NOMO-1 treated with DMSO at 0.1 percent for 48 hours (cell line): ENCODE measurements around the gene REXO2.
A peak's percentile ranks its signal among the peaks of the same experiment; 100 is the strongest.

Experiments used
- DNase-seq: peaks from one replicate; lab custom pipeline; 2025; ENCODE audit not compliant: unreplicated experiment; lab: John Stamatoyannopoulos, UW

The REXO2 gene

GRCh38 chr11:114439229-114440120 is at the start of gene REXO2:
Gene REXO2 (plus strand): TSS chr11:114439467. CDS start chr11:114439529, 62 bp downstream.
- DNase-seq = peak; percentile 93

- no peak for DNase-seq
Observed at GRCh38 chr11:114392735-114393667, 46.3 kb upstream of the REXO2 start.

GRCh38 chr11:114395736-114396135 is 43.5 kb upstream of the REXO2 start:
- no peak for DNase-seq

DNA sequence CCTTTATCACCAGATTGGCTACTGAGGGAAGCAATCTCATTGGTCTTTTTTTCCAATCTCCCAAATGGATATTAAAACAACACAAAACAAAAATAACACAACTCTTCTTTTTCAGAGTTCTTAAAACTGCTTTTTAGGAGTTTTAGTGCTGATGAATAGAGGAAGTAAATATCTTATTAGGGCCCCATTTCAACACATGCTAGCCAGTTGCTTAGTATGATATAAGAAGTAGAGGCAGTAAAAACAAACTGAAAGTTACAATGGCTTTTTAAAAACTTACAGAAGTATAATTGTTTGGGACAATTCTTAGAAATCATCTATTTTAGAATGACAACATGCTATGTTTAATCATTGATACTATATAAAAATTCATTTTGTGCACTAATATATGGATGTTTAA is 42.4 kb upstream of the REXO2 start:
- peak; percentile 60 for DNase-seq

DNA sequence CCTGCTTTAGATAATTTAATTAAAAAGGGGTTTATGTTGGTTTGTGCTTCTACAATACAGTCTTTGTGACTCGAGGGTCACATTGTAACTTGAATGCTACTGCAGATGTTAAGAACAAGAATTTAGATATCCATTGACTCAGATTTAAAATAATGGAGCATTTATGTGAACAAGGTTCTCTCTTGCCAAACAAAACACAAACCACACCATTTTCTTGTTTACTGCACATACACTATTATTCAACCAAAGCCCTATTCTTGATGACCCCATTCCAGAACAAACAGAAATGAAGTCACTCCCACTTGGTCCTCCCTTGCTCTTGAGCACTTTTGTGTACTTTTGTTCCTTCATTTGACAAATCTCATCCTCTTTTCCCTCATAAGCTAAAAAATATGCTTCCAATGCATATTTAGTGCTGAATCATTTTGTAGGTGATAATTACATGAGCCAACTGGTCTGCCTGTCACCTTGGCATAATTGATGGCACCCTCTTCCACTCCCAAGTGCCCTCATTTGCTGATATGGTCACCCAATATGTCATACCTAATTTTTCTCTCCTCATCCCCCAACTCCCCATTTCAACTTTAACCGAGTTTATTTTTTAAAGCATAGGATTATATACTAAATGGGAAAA is 41.8 kb upstream of the REXO2 start:
- DNase-seq = no peak

- DNase-seq = no peak
Observed at GRCh38 chr11:114398303-114398920, 40.9 kb upstream of the REXO2 start.

DNA sequence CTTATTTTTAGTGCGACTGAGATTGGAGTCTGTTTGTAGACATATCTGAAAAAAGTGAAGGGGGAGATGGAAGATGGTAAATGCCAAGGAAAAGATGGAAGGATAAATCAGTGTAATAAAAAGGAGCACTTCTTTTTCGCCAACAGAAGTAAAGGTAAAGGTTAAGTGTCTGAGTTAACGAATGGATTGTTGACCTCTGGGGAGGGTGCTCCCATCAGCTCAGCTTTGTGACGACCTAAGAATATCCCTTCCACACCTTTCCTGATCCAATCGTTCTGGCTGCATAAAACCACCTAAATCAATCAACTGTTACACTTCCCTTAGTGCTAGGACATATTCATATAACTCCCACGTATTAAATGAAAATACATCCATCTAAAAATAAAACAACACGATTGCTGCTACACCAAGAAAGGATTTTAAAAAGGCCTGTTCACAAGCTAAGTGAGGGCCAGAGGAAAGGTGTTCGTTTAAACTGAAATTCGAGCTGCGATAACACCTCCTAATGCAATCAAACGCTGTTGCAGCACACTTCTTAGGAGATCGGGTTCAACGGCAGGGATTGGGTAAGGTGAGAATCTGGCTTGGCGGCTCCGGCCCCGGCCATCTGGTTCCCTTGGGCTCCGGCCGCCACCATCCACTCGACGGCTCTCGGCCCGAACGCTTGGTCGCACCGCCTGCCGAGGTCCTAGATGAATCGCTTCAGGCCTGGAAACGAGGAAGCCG is 39.6 kb upstream of the REXO2 start:
- DNase-seq = peak; percentile 60

GRCh38 chr11:114400216-114400914 is 38.9 kb upstream of the REXO2 start, which contains the start of the genes C11orf71 and RBM7:
Gene C11orf71 (minus strand): TSS chr11:114400511. CDS start chr11:114400331, 180 bp downstream.
Gene RBM7 (plus strand): TSS chr11:114400666. CDS start chr11:114400672, 6 bp downstream.
- peak; percentile 96 for DNase-seq

DNA sequence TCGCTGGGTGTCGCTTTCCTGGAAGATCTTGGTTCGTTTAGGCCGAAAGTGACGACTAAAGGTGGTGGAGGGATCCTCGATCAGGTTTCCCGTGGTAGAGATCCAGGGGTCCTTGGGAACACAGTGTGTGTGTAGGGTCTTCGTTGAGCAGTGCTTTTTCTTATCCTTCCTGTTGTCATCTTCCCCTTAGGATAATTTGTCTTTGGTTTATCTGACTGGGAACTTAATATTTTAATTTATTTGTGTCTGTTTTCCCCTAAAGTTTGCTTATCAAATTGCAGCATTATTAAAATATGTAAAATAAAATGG is 38.4 kb upstream of the REXO2 start:
- DNase-seq = no peak

GRCh38 chr11:114401311-114401710 is 38.0 kb upstream of the REXO2 start:
- no peak for DNase-seq

- DNase-seq = no peak
Observed at GRCh38 chr11:114412946-114413345, 26.3 kb upstream of the REXO2 start.

GRCh38 chr11:114413958-114414357 is 25.3 kb upstream of the REXO2 start:
- DNase-seq = no peak

GRCh38 chr11:114416441-114416961 is 22.8 kb upstream of the REXO2 start:
- DNase-seq = no peak

GRCh38 chr11:114426280-114426679 is 13.0 kb upstream of the REXO2 start:
- DNase-seq = no peak

DNA sequence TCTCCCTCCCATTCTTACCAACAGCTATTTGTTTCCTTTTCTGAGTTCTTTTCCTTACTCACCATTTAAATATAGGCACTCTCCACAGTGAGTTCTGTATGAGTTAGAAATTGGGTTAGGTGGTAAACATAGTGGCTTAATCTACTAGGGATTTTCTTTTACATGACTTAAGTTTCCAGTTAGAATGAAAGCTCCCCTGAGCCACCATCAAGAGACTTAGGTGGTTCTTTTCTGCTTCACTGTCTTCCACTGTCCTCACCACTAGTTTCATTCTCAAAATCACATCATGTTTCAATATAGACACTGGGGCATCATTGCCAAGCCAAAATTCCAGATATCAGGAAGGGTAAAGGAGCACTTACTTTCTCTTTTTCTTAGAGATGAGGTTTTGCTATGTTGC is 9.0 kb upstream of the REXO2 start:
- no peak for DNase-seq

- no peak for DNase-seq
Observed at GRCh38 chr11:114432893-114433292, 6.4 kb upstream of the REXO2 start.

GRCh38 chr11:114433376-114433775 is 5.9 kb upstream of the REXO2 start:
- no peak for DNase-seq

DNA sequence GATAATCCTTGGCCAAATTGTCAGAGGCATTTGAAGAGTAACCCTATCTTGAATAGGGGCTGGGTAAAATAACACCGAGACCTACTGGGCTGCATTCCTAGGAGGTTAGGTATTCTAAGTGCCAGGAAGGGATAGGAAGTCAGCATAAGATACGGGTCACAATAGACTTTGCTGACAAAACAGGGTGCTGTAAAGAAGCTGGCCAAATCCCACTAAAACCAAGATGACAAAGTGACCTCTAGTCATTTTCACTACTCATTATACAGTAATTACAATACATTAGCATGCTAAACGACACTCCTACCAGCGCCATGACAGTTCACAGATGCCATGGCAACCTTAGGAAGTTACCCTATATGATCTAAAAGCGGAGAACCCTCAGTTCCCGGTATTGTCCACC is 964 bp upstream of the REXO2 start:
- no peak for DNase-seq

DNA sequence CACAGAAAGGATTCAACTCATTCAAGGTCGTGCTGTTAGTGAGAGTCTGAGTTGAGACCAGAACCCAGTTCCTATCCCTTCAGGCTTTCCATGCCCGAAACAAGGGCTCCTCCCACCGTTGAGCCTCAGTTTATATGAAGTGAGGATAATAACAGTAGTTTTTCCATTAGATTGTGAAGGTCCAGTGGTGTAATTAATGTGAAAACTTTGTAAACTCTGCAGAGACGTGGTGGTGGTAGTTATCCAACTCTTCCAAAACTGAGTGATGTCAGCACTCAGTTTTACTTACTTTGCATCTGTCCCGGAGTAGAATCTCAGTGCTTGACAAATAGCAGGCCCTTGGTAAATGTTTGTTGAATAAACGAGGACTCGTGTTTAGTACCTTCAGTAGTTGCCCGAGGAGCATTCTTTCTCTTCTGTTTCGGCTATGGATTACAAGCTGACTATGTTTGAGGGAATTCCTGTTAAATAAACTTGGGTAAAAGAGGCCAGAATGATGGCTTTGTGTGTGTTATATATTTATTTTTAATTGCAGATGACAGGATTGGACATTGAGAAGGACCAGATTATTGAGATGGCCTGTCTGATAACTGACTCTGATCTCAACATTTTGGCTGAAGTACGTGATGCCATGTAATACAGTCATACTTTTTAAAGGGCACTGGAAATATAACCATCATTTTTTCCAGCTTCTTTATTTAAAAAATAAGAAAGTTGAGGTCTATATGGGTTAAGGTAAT is 1.0 kb downstream of the REXO2 start:
- DNase-seq = no peak
